Thoracic aorta (tissue), 2 donors: ENCODE results near the gene SLC49A3. TPM values are rescaled to one million over a fixed set of nuclear protein-coding genes. Genes with fewer than 3 reads are reported as not detected.
"Not testable (repeated sequence)": the region's sequence is repeated elsewhere in the genome, so short reads cannot be mapped to it uniquely, and the experiment has no call there.

ENCODE experiments used
- ATAC-seq: fragments of 150-250 bp; one replicate; pipeline ENCODE4 v1.8.0; 2017; ENCODE audit warnings: low read depth; ENCODE audit not compliant: insufficient number of reproducible peaks, low FRiP score
- DNase-seq: peaks from one replicate; pipeline ENCODE4 v3.0.0-alpha.2; 2020; ENCODE audit warnings: low spot score
- H3K27ac ChIP-seq, 2 donors: fragments of 200-600 bp; sonication (generic); 1 replicate in 1 of 2; 2 replicates in 1 of 2; pipeline ENCODE4 v1.5.1; 2016; ENCODE audit warnings: mild to moderate bottlenecking in 2 of 2, moderate library complexity in 2 of 2
- H3K27me3 ChIP-seq: fragments of 200-600 bp; sonication (generic); replicated peaks from 2 replicates; pipeline ENCODE4 v1.6.0; 2016; ENCODE audit warnings: mild to moderate bottlenecking; ENCODE audit not compliant: insufficient read depth
- H3K36me3 ChIP-seq: fragments of 200-600 bp; sonication (generic); one replicate; pipeline ENCODE4 v1.5.1; 2016
- H3K4me1 ChIP-seq, 2 donors: fragments of 200-600 bp; sonication (generic); 1 replicate in 1 of 2; 2 replicates in 1 of 2; pipeline versions ENCODE4 v1.5.1 to v1.6.0; 2016; ENCODE audit warnings: low read depth in 2 of 2, mild to moderate bottlenecking in 1 of 2; ENCODE audit not compliant: control insufficient read depth in 1 of 2
- H3K4me3 ChIP-seq: fragments of 200-600 bp; sonication (generic); 2 replicates; pipeline ENCODE4 v1.5.1; 2016; ENCODE audit warnings: mild to moderate bottlenecking
- H3K9me3 ChIP-seq: fragments of 200-600 bp; sonication (generic); 2 replicates; pipeline ENCODE4 v1.5.1; 2016
- CTCF ChIP-seq: fragments of 200-600 bp; sonication (generic); IDR thresholded peaks from one replicate; pipeline ENCODE4 v1.5.1; 2019; ENCODE audit warnings: antibody characterized with exemption
- total RNA-seq, 2 donors: library from RNA; depleted of rRNA; stranded (reverse); fragments of >200 nt; gene quantifications; one replicate each; pipeline versions ENCODE4 v1.1.0 to v1.2.3, GENCODE V29; 2016

Gene SLC49A3
- total RNA-seq, result 10 to 100 TPM in 1 of 2 donors, 1 to 10 TPM in 1; 9.1 to 26.0 TPM

GRCh38 chr4:688854-689681 lies at the start of gene SLC49A3:
TSS of gene SLC49A3 (minus strand) at chr4:689151. CDS start at chr4:689127, 24 bp downstream.
- Histone ChIP-seq H3K36me3 (no peaks in the 10 kb centered on the region), H3K9me3 (no peaks in the 10 kb centered on the region), H3K27ac (peak within 1 kb of the TSS; percentile 53 to 72), H3K27me3 (no peaks in the 10 kb centered on the region), H3K4me3 (peak within 1 kb of the TSS; percentile 75), H3K4me1 (peaks cover 7 to 22% of the 10 kb centered on the region in 2 donors)
- DNase-seq (no peak), ATAC-seq (peak; percentile 26)
- no peak for TF ChIP-seq CTCF

GRCh38 chr4:736561-736960 lies 47.6 kb upstream of the SLC49A3 start:
- peaks cover 75% of the 10 kb centered on the region for H3K36me3 ChIP-seq
- H3K4me1 ChIP-seq, ATAC-seq: not testable (repeated sequence)

DNA sequence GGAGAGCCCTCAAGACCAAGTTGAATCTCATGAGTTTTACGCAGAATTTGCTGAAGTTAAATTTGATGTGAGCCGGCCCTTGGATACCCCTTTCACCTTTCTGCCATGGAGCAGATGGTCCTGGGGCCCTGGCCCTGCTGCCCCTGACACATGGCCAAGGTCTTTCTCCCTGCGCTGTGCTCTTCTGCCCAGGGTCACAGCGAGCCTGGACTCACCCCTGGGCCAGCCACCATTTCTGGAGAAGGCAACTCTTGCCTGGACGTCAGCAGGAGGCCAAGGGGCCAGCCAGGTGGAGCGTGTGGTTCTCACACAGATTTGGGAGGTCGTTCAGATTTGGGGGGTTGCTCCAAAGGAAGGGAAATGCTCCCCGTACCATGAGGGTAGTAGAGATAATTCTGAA lies 46.6 kb upstream of the SLC49A3 start:
- no peak for TF ChIP-seq CTCF
- H3K27ac ChIP-seq, result no peak overlapping the region
- H3K27me3 ChIP-seq, result no peaks in the 10 kb centered on the region
- DNase-seq (no peak), ATAC-seq (no peak)
- no peaks in the 10 kb centered on the region for H3K4me1 ChIP-seq
- H3K4me3 ChIP-seq, result no peak overlapping the region
- peaks cover 79% of the 10 kb centered on the region for H3K36me3 ChIP-seq
- no peaks in the 10 kb centered on the region for H3K9me3 ChIP-seq

More at GRCh38 chr4:736561-736960, 47.6 kb upstream of the SLC49A3 start:
- H3K27me3 ChIP-seq, H3K9me3 ChIP-seq, H3K4me3 ChIP-seq, DNase-seq, H3K27ac ChIP-seq: not testable (repeated sequence)

DNA sequence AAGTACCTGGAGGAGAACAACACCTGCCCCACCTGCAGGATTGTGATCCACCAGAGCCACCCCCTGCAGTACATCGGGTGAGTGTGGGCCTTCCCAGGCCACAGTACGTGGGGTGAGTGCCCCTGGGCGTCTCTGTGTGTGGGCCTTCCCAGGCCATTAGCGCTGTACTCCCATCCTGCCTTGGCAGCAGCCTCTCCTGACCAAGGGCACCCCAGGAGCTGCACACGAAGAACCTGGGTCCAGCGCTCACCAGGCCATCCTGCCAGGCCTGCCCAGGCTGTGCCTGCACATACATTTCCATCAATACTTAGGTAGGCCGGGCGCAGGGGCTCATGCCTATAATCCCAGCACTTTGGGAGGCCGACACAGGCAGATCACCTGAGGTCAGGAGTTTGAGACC lies 46.0 kb upstream of the SLC49A3 start:
- ATAC-seq, result no peak
- peaks cover 78% of the 10 kb centered on the region for H3K36me3 ChIP-seq

DNA sequence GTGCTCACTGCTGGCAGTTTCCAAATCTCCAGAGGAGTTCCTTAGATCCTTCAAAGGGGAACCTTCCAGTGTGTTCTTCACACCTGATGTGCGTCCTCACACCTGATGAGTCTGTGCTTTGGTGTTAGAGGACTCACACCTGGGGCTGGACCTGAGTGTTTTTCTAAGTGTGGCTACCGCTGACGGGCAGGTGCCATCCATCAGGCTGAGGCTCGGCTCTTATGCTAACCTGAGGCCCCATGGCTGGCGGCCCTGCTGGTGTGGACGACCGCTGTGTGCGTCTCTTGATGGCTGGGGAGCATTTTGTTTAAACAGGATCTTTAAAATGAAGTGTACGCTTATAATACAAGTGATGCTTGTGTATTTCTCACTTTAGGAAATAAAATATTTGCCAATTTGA lies 45.1 kb upstream of the SLC49A3 start:
- H3K4me1 ChIP-seq, result no peaks in the 10 kb centered on the region
- no peak overlapping the region for H3K4me3 ChIP-seq
- H3K27ac ChIP-seq, result no peak overlapping the region
- no peaks in the 10 kb centered on the region for H3K27me3 ChIP-seq
- peaks cover 72% of the 10 kb centered on the region for H3K36me3 ChIP-seq
- ATAC-seq (no peak), DNase-seq (no peak)
- TF ChIP-seq CTCF, result no peak
- H3K9me3 ChIP-seq, result no peaks in the 10 kb centered on the region

More for the DNA sequence above, 46.0 kb upstream of the SLC49A3 start:
- no peaks in the 10 kb centered on the region for H3K27me3 ChIP-seq
- no peaks in the 10 kb centered on the region for H3K4me1 ChIP-seq
- TF ChIP-seq CTCF, result no peak
- no peak overlapping the region for H3K4me3 ChIP-seq
- no peaks in the 10 kb centered on the region for H3K9me3 ChIP-seq
- no peak for DNase-seq
- no peak overlapping the region for H3K27ac ChIP-seq
